Measurements from ENCODE around the gene NBEAL2. TPM values are rescaled to one million over a fixed set of nuclear protein-coding genes. Genes with fewer than 3 reads are reported as not detected.
A peak's percentile ranks its signal among the peaks of the same experiment; 100 is the strongest.

NBEAL2 gene
- total RNA-seq, 6 experiments from 2014 or later = 8.9 to 11.7 (median 10.8) TPM

DNA sequence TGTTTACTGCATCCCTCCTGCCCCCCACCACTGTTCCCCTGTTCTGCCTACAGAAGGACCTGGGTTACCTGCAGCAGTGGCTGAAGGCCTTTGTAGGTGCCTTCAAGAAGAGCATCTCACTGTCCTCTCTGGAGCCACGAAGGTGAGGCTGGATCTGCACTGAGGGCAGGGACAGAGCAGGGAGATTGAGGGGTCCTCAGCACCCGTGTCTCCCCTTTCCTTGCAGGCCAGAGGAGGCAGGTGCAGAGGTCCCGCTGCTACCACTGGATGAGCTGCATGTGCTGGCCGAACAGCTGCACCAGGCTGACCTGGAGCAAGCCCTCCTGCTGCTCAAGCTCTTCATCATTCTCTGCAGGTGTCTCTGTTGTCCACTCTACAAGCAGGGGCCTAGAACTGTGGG is 9.2 kb downstream of the NBEAL2 start:
- intact Hi-C loops (cut with DNase I) = no loop called here
- H3K4me1 ChIP-seq = no peaks in the 10 kb centered on the region
- WGBS (ENCODE audit: insufficient coverage, low coverage, low lambda C conversion rate, missing lambda C conversion rate) = no CpG with 5 or more reads among the region's 4 CpGs

DNA sequence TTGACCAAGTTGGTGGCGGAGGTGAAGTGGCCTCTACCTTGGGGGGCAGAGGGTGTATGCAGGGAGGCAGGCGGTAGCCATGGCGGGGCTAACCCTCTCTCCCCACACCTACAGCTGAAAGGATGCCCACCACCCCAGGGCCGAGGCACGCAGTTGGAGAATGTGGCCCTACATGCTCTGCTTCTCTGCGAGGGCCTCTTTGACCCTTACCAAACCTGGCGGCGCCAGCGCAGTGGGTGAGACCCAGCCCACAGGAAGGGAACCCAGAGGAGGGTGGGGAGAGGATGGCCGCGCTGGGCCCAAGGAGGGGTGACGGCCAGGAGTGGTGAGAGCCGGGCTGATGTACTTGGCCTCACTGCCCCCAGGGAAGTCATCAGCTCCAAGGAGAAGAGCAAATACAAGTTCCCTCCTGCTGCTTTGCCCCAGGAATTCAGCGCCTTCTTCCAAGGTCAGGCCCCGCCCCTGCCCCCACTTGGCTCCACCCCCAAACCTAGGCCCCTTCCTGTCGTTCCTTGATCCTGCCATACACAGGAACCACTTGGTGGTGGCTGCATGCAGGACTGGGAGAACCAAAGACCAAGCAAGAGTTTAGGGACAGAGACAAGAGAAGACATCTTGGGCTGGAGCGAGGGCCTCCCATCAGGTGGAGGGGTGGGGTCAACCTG is 9.8 kb downstream of the NBEAL2 start:
- H3K27ac ChIP-seq = no peak overlapping the region
- WGBS (ENCODE audit: insufficient coverage, low coverage, low lambda C conversion rate, missing lambda C conversion rate) = 48% methylated on average over 3 of the region's 17 CpGs

More for the DNA sequence above, 9.2 kb downstream of the NBEAL2 start:
- Histone ChIP-seq H3K4me3 (no peak overlapping the region), H3K36me3 (no peaks in the 10 kb centered on the region), H3K9me3 (no peaks in the 10 kb centered on the region), H3K27ac (no peak overlapping the region), H3K27me3 (no peaks in the 10 kb centered on the region)
- ATAC-seq = no peak
- no peak for DNase-seq
- TF ChIP-seq, protein P1, sequence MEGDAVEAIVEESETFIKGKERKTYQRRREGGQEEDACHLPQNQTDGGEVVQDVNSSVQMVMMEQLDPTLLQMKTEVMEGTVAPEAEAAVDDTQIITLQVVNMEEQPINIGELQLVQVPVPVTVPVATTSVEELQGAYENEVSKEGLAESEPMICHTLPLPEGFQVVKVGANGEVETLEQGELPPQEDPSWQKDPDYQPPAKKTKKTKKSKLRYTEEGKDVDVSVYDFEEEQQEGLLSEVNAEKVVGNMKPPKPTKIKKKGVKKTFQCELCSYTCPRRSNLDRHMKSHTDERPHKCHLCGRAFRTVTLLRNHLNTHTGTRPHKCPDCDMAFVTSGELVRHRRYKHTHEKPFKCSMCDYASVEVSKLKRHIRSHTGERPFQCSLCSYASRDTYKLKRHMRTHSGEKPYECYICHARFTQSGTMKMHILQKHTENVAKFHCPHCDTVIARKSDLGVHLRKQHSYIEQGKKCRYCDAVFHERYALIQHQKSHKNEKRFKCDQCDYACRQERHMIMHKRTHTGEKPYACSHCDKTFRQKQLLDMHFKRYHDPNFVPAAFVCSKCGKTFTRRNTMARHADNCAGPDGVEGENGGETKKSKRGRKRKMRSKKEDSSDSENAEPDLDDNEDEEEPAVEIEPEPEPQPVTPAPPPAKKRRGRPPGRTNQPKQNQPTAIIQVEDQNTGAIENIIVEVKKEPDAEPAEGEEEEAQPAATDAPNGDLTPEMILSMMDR (IDR thresholded peaks at IDR 0.05) = no peak
- TF ChIP-seq POLR2A (IDR thresholded peaks at IDR 0.05) = no peak

DNA sequence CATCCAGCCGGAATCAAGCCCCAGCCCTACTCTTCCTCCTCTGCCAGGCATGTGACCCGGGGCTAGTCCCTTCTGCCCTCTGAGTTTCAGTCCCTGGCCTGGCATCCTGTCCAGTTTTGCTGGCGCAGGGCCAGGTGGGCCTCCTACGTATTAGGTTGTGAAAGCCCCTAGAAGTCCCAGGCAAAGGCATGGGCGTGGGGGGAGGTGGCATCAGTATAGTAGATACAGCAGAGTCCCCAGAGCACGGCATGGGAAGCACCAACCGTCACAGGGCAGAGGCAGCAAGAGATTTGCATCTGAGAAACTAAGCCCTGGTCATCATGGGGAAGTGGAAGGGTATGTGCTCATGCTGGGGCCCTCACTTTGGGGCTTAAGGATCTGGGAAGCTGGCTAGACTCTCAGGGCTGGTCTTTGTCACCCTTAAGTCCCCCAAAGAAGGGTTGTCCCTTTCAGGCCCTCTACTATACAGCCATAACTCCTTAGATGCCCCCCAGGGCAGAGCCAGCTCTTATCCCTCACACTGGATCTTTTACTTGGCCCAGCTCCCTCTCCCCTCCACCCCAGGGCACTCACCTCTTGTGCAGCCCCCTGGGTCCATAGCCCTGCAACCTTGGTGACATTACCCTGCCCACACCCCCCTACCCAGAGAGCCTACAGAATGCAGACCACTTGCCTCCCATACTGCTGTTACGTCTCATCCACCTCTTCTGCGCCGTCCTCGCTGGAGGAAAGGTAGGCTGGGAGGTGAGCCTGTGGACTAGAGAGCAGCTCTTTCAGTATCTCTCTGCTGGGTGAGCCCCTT is 11.3 kb downstream of the NBEAL2 start:
- no peaks in the 10 kb centered on the region for H3K4me1 ChIP-seq
- DNase-seq = no peak

More for the DNA sequence above, 9.8 kb downstream of the NBEAL2 start:
- TF ChIP-seq, protein P1 (IDR thresholded peaks at IDR 0.05) = no peak
- no peak for TF ChIP-seq POLR2A (IDR thresholded peaks at IDR 0.05)
- no peak for DNase-seq
- H3K27me3 ChIP-seq = no peaks in the 10 kb centered on the region
- no peaks in the 10 kb centered on the region for H3K9me3 ChIP-seq
- H3K4me3 ChIP-seq = no peak overlapping the region
- H3K4me1 ChIP-seq = no peaks in the 10 kb centered on the region
- no peak for ATAC-seq
- intact Hi-C loops (cut with DNase I) = no loop called here
- no peaks in the 10 kb centered on the region for H3K36me3 ChIP-seq

DNA sequence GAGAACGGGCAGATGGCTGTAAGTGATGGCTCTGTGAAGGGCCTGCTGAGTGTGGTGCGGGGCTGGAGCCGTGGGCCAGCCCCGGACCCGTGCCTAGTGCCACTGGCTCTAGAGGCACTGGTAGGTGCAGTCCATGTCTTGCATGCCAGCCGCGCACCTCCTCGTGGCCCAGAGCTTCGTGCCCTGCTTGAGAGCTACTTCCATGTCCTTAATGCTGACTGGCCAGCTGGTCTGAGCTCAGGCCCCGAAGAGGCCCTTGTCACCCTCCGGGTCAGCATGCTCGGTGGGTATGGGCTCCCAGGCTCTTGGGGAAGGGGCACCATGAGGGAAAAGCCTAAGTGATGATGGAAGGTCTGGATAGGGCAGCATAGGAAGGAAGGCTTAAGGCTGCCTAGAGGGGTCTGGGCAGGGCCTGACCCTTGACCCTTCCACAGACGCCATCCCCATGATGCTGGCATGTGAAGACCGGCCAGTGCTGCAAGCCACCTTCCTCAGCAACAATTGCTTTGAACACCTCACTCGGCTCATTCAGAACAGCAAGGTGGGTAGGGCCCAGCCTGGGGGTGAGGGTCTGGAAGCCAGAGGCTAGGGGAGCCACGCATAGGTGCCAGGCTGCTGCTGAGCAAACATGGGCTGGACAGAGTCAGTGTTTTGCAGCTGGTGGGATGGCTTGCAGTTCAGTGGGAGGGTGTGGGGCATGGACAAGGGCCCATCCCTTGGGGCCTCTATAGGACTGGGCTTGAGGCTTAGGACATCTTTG is 12.1 kb downstream of the NBEAL2 start:
- WGBS (ENCODE audit: insufficient coverage, low coverage, low lambda C conversion rate, missing lambda C conversion rate) = 98% methylated on average over 6 of the region's 16 CpGs
- ATAC-seq (no peak), DNase-seq (no peak)
- H3K27me3 ChIP-seq = no peaks in the 10 kb centered on the region
- no peaks in the 10 kb centered on the region for H3K9me3 ChIP-seq
- H3K4me3 ChIP-seq = no peak overlapping the region
- TF ChIP-seq, protein P1 (IDR thresholded peaks at IDR 0.05) = no peak
- TF ChIP-seq POLR2A (IDR thresholded peaks at IDR 0.05) = no peak
- intact Hi-C loops (cut with DNase I) = loop anchor here (10.0 kb wide), 1 partner anchor 67 kb away; no protein-coding TSS in a partner anchor
- H3K4me1 ChIP-seq = no peaks in the 10 kb centered on the region
- H3K36me3 ChIP-seq = no peaks in the 10 kb centered on the region
- no peak overlapping the region for H3K27ac ChIP-seq

More for the DNA sequence above, 11.3 kb downstream of the NBEAL2 start:
- H3K36me3 ChIP-seq = no peaks in the 10 kb centered on the region
- TF ChIP-seq POLR2A (IDR thresholded peaks at IDR 0.05) = no peak
- TF ChIP-seq, protein P1 (IDR thresholded peaks at IDR 0.05) = no peak
- no peaks in the 10 kb centered on the region for H3K27me3 ChIP-seq
- no peaks in the 10 kb centered on the region for H3K9me3 ChIP-seq
- ATAC-seq = peak in 2 of 4 donors; percentile 10 to 14
- WGBS (ENCODE audit: insufficient coverage, low coverage, low lambda C conversion rate, missing lambda C conversion rate) = 67% methylated on average over 11 of the region's 11 CpGs
- no peak overlapping the region for H3K27ac ChIP-seq
- H3K4me3 ChIP-seq = no peak overlapping the region
- intact Hi-C loops (cut with DNase I) = loop anchor here (10.0 kb wide), 1 partner anchor 66 kb away; no protein-coding TSS in a partner anchor

All from right lobe of liver (tissue), 6 donors.